Measurements from ENCODE around the gene ATG16L2.

GRCh38 chr11:72781063-72781312 is 33.2 kb upstream of the ATG16L2 start:
- TF ChIP-seq CTCF (IDR thresholded peaks at IDR 0.05), result no peak
- no peak for TF ChIP-seq POLR2A (IDR thresholded peaks at IDR 0.05)

All from tibial nerve (tissue), 3 donors.